AG10803 (cell line): ENCODE data around the gene IGF1R.
A peak's percentile ranks its signal among the peaks of the same experiment; 100 is the strongest.

Experiments used
- DNase-seq: peaks from one replicate; pipeline ENCODE4 v3.0.0; 2010; ENCODE audit warnings: low read depth
- H3K4me3 ChIP-seq: 2 replicates; pipeline ENCODE4 v1.5.1; 2011; ENCODE audit warnings: mild to moderate bottlenecking, low read length, control low read depth
- TF ChIP-seq, protein P1 (sequence below): conservative IDR thresholded peaks from 2 replicates; pipeline ENCODE4 v1.5.1; 2011; ENCODE audit warnings: mild to moderate bottlenecking, low read length, control low read depth, inconsistent platforms

IGF1R gene

DNA sequence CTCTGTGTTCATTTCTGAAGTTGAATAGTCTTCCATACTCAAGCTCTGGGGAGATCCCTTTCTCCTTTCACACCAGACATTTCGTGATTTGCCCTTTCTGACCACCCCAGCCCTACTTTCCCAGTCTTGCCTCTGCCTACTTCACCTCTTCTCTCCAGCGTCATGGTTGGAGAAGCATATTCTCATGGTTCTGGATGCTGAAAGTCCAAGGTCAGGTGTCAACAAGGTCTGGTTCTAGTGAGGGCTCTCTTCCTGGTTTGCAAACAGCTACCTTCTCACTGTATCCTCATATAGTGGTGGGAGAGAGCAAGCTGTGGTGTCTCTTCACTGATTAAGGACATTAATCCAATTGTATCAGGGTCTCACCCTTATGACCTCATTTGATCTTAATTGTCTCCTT is 169.4 kb downstream of the IGF1R start:
- DNase-seq = no peak

DNA sequence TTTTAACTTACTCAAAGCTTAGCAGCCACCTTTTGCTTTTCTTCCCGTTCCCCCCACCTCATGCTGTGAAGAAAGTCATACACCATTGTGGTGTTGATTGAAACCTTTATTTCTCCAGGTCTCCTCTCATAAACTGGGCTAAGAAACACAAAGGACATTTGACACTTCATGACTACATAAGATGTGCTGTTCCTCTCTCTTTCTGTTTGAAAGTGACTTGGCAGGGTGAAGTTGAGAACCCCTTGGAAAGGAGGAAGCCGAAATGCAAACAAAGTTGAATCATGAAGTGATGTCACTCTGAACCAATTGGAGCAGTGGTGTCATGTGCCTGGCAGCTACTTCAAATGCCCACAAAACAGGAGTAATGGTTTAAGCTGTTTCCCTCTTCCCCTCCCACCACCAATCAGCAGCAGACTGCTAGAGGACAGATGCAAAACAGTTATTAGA is 174.7 kb downstream of the IGF1R start:
- 0 out of 2 replicates have a peak overlapping the region, but pooled peaks have one; percentile 12 for H3K4me3 ChIP-seq
- TF ChIP-seq, protein P1, sequence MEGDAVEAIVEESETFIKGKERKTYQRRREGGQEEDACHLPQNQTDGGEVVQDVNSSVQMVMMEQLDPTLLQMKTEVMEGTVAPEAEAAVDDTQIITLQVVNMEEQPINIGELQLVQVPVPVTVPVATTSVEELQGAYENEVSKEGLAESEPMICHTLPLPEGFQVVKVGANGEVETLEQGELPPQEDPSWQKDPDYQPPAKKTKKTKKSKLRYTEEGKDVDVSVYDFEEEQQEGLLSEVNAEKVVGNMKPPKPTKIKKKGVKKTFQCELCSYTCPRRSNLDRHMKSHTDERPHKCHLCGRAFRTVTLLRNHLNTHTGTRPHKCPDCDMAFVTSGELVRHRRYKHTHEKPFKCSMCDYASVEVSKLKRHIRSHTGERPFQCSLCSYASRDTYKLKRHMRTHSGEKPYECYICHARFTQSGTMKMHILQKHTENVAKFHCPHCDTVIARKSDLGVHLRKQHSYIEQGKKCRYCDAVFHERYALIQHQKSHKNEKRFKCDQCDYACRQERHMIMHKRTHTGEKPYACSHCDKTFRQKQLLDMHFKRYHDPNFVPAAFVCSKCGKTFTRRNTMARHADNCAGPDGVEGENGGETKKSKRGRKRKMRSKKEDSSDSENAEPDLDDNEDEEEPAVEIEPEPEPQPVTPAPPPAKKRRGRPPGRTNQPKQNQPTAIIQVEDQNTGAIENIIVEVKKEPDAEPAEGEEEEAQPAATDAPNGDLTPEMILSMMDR = no peak
- DNase-seq = peak; percentile 72

More for the DNA sequence above, 169.4 kb downstream of the IGF1R start:
- TF ChIP-seq, protein P1 = no peak
- H3K4me3 ChIP-seq = no peak overlapping the region

DNA sequence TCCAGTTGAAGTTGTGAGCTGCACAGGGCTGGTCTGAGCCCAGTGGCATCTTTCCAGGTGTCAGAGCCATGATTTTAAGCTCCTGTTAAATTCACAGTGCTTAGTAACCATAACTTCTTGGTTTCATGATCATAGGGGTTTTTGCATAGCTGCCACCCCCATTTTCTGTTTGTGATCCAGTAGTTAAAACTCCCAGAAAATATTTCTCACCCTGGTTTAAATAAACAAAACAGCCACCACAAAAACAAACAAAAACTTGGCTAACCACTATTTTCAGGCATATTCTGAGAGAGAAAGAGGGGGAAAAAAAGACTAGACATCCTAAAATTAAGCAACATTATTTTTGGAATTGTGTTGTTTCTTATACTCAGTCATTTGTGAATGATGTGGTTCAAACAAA is 175.3 kb downstream of the IGF1R start:
- no peak for DNase-seq
- TF ChIP-seq, protein P1 = no peak
- no peak overlapping the region for H3K4me3 ChIP-seq

DNA sequence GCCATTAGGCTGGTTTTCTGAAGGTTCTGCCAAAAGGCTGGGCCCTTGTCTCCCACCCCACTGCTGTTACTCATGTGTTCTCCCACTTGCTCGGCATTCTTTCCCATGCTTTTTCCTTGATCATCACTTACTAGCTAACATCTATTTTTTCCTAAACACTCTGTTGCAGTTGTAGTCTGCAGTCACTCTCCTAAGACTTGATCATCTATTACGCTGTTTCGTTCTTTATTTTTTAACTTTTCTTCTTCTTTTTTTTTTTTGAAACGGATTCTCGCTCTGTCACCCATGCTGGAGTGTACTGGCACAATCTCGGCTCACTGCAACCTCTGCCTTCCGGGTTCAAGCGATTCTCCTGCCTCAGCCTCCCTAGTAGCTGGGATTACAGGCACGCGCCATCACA is 176.3 kb downstream of the IGF1R start:
- H3K4me3 ChIP-seq = no peak overlapping the region
- DNase-seq = no peak
- TF ChIP-seq, protein P1 = no peak

DNA sequence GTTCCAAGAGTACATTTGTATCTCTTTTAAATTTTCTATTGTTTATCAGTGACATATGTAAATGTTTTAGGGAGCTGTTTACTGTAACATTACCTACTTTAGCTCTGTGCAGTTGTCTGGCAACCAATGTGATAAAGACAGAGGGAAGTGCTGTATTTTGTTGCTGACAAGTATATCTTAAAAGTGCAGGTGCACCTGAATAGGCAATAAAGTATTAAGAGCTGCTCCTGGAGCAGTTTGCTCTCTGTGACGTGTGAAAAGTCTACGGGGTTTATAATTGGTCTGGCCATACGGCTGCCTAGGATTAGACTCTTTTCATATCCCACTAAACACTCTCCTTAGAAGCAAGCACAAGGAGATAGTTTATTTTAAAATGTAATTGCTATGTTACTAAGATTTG is 178.3 kb downstream of the IGF1R start:
- no peak overlapping the region for H3K4me3 ChIP-seq
- no peak for DNase-seq
- TF ChIP-seq, protein P1 = no peak

DNA sequence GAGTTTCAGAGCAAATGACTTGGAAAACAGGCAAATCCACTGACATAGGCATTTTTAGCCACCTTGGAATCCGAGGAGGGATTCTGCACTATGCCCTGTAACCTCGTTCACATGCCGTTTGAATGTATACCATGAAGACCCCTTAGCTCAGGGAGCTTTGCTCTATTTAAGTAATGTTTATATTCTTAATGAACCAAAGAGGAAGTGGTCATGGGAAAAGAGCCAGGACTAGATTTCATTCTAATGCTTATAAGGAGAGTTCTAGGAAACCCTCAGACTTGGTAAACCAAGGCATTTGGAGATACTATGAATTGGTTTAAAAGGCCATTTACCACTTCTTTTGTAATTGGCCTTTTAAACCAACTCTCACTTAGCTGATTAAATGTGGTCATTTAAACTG is 178.9 kb downstream of the IGF1R start:
- no peak for DNase-seq
- TF ChIP-seq, protein P1 = no peak

DNA sequence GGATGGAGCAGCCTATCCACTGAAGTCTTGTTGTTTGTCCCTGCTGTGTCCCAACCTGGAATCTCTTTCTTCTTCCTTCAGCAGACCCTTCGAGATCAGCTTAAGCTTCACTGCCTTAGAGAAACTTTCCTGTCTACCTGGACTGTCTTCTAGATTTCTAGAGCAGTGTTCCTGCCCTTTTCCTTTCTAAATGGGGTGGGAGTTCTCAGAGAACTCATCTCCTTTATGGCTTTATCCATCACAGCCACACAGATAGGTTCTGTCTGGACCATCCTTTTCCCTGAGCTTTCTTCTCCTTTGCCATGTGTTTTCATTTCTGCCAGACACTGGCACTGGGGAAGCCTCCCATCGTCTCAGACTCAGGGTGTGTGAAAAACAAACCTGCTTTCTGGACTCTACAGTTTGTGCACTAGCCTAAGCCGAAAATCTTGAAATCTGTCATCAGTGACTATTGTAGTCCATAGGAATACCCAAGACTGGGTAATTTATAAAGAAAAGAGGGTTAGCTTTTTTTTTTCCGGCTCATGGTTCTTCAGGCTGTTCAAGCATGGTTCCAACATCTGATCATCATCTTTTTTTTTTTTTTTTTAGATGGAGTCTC is 181.8 kb downstream of the IGF1R start:
- H3K4me3 ChIP-seq = no peak overlapping the region
- no peak for DNase-seq
- TF ChIP-seq, protein P1 = no peak

More for the DNA sequence above, 178.9 kb downstream of the IGF1R start:
- no peak overlapping the region for H3K4me3 ChIP-seq
